OCI-LY7 (cell line): Measurements from ENCODE around the gene GIPC2. TPM values are rescaled to one million over a fixed set of nuclear protein-coding genes. Genes with fewer than 3 reads are reported as not detected.
A peak's percentile ranks its signal among the peaks of the same experiment; 100 is the strongest.
"Not testable (repeated sequence)": the region's sequence is repeated elsewhere in the genome, so short reads cannot be mapped to it uniquely, and the experiment has no call there.

Experiments
- BruUV-seq: library from RNA; stranded (reverse); fragments of 400-500 nt; replicated peaks from 2 replicates; lab custom pipeline; 2021; lab: Mats Ljungman, UMichigan
- CTCF ChIA-PET: fragments of 300-600 bp; sonication (Branson Sonifier 250); formaldehyde crosslinking; loops from one replicate; lab custom pipeline; 2022; ENCODE audit warnings: antibody characterized with exemption; ENCODE audit not compliant: unreplicated experiment; lab: Charles Lee
- POLR2A ChIA-PET: fragments of 300-600 bp; sonication (Branson Sonifier 250); formaldehyde crosslinking; loops from one replicate; lab custom pipeline; 2022; ENCODE audit warnings: antibody characterized with exemption; lab: Charles Lee
- DNase-seq: peaks from one replicate; pipeline ENCODE4 v3.0.0-alpha.2; 2015; ENCODE audit warnings: low spot score
- H2AFZ ChIP-seq: fragments of 200-600 bp; sonication (generic), shearing (Covaris generic); 2 replicates; pipeline ENCODE4 v1.6.1; 2014; ENCODE audit warnings: mild to moderate bottlenecking, antibody characterized with exemption, low read length, moderate library complexity
- H3K27ac ChIP-seq: fragments of 200-600 bp; sonication (generic); 2 replicates; pipeline ENCODE4 v1.5.1; 2014; ENCODE audit warnings: mixed run types, low read depth, mild to moderate bottlenecking, moderate library complexity, low read length, inconsistent platforms; ENCODE audit not compliant: poor library complexity, severe bottlenecking
- H3K36me3 ChIP-seq: fragments of 200-600 bp; sonication (generic); 2 replicates; pipeline ENCODE4 v1.6.1; 2014; ENCODE audit warnings: mild to moderate bottlenecking, antibody characterized with exemption, low read length, moderate library complexity, mixed read lengths; ENCODE audit not compliant: insufficient read depth
- H3K4me1 ChIP-seq: fragments of 200-600 bp; sonication (generic); 2 replicates; pipeline ENCODE4 v1.5.1; 2014; ENCODE audit warnings: mild to moderate bottlenecking, low read length; ENCODE audit not compliant: insufficient read depth, poor library complexity, severe bottlenecking
- H3K4me2 ChIP-seq: fragments of 200-600 bp; sonication (generic); 2 replicates; pipeline ENCODE4 v1.6.1; 2014; ENCODE audit warnings: mild to moderate bottlenecking, low read length
- H3K4me3 ChIP-seq: fragments of 200-600 bp; sonication (generic); 2 replicates; pipeline ENCODE4 v1.5.1; 2014; ENCODE audit warnings: mild to moderate bottlenecking, low read depth, low read length; ENCODE audit not compliant: poor library complexity, severe bottlenecking
- H3K79me2 ChIP-seq: fragments of 200-600 bp; sonication (generic); 2 replicates; pipeline ENCODE4 v1.6.1; 2016; ENCODE audit warnings: low read depth, mild to moderate bottlenecking, low read length, moderate library complexity, mixed read lengths; ENCODE audit not compliant: insufficient read depth
- H3K9me2 ChIP-seq: fragments of 200-600 bp; sonication (generic); 2 replicates; pipeline ENCODE4 v1.6.1; 2016; ENCODE audit warnings: mild to moderate bottlenecking, low read length, mixed read lengths; ENCODE audit not compliant: insufficient read depth
- H3K9me3 ChIP-seq: fragments of 200-600 bp; sonication (generic); 2 replicates; pipeline ENCODE4 v1.6.1; 2014; ENCODE audit warnings: mild to moderate bottlenecking, mixed run types, low read length, mixed read lengths
- H4K20me1 ChIP-seq: fragments of 200-600 bp; sonication (generic); 2 replicates; pipeline ENCODE4 v1.6.1; 2014; ENCODE audit warnings: mild to moderate bottlenecking, antibody characterized with exemption, low read length, moderate library complexity, mixed read lengths; ENCODE audit not compliant: insufficient read depth
- EZH2phosphoT487 ChIP-seq: fragments of 200-600 bp; sonication (generic); IDR thresholded peaks from 2 replicates; pipeline ENCODE4 v1.6.1; 2018; ENCODE audit warnings: low read depth, borderline replicate concordance, mild to moderate bottlenecking, mixed run types, antibody characterized with exemption, low read length, moderate library complexity, mixed read lengths
- intact Hi-C: fragments of 100-400 bp; cut with micrococcal nuclease; formaldehyde crosslinking; loops from one replicate; pipeline ENCODE4 v1.10.0; 2022; ENCODE audit not compliant: unreplicated experiment
- total RNA-seq, 2 experiments: library from RNA; depleted of rRNA in 1 of 2; stranded (reverse); fragments of >200 nt in 1 of 2; shearing (Covaris generic) in 1 of 2; gene quantifications; 2 replicates each; pipeline ENCODE4 v1.2.3, GENCODE V29; 2014 to 2022
- TF ChIP-seq, protein P1 (sequence below): fragments of 200-600 bp; sonication (generic); conservative IDR thresholded peaks from 2 replicates; pipeline ENCODE4 v1.5.1; 2014; ENCODE audit warnings: mild to moderate bottlenecking, antibody characterized with exemption, low read length, moderate library complexity, mixed read lengths

GIPC2 gene
- total RNA-seq, 2 experiments from 2014 or later = not detected

DNA sequence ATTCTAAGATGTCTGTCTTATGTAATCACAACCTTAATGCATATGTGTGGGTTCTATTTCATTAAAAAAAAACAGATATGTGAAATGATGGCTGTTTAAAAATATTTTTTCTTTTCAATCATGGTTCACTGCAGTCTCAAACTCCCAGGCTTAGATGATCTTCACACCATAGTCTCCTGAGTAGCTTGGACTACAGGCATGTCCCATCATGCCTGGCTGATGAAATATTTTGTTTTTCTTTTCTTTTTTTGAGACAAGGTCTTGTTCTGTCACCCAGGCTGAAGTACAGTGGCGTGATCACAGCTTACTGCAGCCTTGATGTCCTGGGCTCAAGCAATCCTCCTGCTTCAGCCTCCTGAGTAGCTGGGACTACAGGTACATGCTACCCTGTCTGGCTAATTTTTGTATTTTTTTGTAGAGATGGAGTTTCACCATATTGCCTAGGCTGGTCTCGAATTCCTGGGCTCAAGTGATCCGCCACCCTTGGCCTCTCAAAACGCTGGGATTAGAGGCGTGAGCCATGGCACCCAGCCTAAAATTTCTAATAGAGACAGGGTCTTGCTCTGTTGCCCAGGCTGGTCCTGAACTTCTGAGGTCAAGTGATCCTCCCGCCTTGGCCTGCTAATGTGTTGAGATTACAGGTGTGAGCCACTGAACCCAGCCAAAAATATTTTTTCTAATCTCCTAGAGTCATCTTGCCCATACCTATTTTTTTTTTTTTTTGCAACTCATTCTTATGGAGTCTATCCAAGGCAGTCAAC is 67.6 kb downstream of the GIPC2 start:
- H3K36me3 ChIP-seq = no peaks in the 10 kb centered on the region
- intact Hi-C loops = loop anchor here (5.0 to 10.0 kb wide), 2 partner anchors 186 to 569 kb away; no protein-coding TSS in a partner anchor
- ChIA-PET CTCF (no interaction called here), POLR2A (interaction anchor here (0.6 to 1.0 kb wide), 3 partner anchors 13 to 564 kb away, joined by 3 to 7 read pairs (median 3); no protein-coding TSS in a partner anchor)
- H3K27ac ChIP-seq = no peak overlapping the region
- H3K4me2 ChIP-seq = no peak overlapping the region
- H3K4me1 ChIP-seq = no peaks in the 10 kb centered on the region
- no peaks in the 10 kb centered on the region for H3K79me2 ChIP-seq
- no TSS peak for BruUV-seq
- H3K4me3 ChIP-seq = no peak overlapping the region
- TF ChIP-seq, protein P1, sequence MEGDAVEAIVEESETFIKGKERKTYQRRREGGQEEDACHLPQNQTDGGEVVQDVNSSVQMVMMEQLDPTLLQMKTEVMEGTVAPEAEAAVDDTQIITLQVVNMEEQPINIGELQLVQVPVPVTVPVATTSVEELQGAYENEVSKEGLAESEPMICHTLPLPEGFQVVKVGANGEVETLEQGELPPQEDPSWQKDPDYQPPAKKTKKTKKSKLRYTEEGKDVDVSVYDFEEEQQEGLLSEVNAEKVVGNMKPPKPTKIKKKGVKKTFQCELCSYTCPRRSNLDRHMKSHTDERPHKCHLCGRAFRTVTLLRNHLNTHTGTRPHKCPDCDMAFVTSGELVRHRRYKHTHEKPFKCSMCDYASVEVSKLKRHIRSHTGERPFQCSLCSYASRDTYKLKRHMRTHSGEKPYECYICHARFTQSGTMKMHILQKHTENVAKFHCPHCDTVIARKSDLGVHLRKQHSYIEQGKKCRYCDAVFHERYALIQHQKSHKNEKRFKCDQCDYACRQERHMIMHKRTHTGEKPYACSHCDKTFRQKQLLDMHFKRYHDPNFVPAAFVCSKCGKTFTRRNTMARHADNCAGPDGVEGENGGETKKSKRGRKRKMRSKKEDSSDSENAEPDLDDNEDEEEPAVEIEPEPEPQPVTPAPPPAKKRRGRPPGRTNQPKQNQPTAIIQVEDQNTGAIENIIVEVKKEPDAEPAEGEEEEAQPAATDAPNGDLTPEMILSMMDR = no peak
- no peak for TF ChIP-seq EZH2phosphoT487
- no peak for DNase-seq
- H3K9me3 ChIP-seq = no peaks in the 10 kb centered on the region
- H3K9me2 ChIP-seq = no peaks in the 10 kb centered on the region
- H2AFZ ChIP-seq = no peak overlapping the region
- H4K20me1 ChIP-seq = no peaks in the 10 kb centered on the region

DNA sequence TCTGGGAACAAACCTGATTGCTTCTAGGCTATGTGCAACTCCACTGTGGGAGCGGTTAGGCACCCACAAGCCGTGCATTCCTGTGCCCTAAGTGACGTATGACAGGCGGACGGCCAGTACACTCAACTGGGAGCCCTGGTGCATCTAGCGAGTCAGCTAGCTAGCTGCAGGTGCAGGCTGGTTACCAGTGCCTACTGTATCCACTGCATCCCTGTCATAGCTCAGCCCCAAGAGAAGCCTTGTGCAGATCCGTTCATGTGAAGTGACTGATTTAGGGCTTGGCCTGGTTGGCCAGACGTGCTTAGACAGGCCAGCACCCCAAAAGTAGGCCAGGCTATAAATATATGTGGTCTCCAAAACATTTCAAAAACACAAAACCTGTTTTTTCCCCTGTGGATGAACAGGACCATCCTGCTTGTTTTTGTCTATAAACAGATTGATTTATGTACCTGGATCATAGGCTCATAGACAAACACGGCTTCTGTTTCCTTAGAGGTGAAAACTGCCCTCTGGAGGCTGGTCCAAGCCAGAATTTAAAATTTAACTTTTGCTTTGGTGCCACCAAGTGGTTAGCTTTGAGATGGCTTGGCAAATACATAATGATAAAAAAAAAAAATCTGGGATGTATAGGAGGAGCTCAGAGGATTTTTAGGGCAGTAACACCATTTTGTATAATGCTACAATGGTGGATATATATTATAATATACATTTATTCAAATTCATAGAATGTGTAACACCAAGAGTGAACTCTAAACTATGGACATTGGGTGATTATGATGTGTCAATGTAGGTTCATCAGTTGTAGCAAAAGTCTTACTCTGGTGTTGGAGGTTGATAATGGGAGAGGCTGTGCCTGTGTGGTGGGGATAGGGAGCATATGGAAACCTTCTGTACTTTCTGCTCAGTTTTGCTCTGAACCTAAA is 68.5 kb downstream of the GIPC2 start:
- TF ChIP-seq EZH2phosphoT487 = no peak
- TF ChIP-seq, protein P1 = peak; percentile 100
- no peak overlapping the region for H3K4me2 ChIP-seq
- no peak overlapping the region for H3K4me3 ChIP-seq
- H3K4me1 ChIP-seq = no peaks in the 10 kb centered on the region
- DNase-seq = peak; percentile 81
- H3K9me2 ChIP-seq = no peaks in the 10 kb centered on the region
- intact Hi-C loops = loop anchor here (1.0 to 10.0 kb wide), 5 partner anchors 187 to 569 kb away; no protein-coding TSS in a partner anchor
- no peak overlapping the region for H3K27ac ChIP-seq
- H3K9me3 ChIP-seq = no peaks in the 10 kb centered on the region
- BruUV-seq = no TSS peak
- no peaks in the 10 kb centered on the region for H3K79me2 ChIP-seq
- no peaks in the 10 kb centered on the region for H4K20me1 ChIP-seq
- ChIA-PET CTCF (no interaction called here), POLR2A (interaction anchor here (0.6 to 1.6 kb wide), 5 partner anchors 14 to 1101 kb away, joined by 3 to 7 read pairs (median 3); partner anchors contain the start of gene DNAJB4)
- no peaks in the 10 kb centered on the region for H3K36me3 ChIP-seq
- peak overlapping the region; percentile 54; the same call in 1 of the 2 replicates for H2AFZ ChIP-seq

DNA sequence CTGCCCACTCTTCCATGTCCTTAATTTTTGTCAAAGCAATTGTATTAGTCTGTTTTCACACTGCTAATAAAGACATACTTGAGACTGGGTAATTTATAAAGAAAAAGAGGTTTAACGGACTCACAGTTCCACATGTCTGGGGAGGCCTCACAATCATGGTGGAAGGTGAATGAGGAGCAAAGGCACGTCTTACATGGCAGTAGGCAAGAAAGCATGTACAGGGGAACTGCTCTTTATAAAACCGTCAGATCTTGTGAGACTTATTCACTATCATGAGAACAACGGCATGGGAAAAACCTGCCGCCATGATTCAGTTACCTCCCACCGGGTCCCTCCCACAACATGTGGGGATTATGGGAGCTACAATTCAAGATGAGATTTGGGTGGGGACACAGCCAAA is 74.7 kb downstream of the GIPC2 start:
- H3K79me2 ChIP-seq, H3K4me3 ChIP-seq, H2AFZ ChIP-seq, H3K36me3 ChIP-seq, intact Hi-C loops, BruUV-seq, H3K4me2 ChIP-seq, CTCF ChIA-PET, POLR2A ChIA-PET, H4K20me1 ChIP-seq, H3K9me2 ChIP-seq, DNase-seq, H3K9me3 ChIP-seq, H3K4me1 ChIP-seq, H3K27ac ChIP-seq: not testable (repeated sequence)
